ENCODE data around the gene RAP2B.

RAP2B gene

DNA sequence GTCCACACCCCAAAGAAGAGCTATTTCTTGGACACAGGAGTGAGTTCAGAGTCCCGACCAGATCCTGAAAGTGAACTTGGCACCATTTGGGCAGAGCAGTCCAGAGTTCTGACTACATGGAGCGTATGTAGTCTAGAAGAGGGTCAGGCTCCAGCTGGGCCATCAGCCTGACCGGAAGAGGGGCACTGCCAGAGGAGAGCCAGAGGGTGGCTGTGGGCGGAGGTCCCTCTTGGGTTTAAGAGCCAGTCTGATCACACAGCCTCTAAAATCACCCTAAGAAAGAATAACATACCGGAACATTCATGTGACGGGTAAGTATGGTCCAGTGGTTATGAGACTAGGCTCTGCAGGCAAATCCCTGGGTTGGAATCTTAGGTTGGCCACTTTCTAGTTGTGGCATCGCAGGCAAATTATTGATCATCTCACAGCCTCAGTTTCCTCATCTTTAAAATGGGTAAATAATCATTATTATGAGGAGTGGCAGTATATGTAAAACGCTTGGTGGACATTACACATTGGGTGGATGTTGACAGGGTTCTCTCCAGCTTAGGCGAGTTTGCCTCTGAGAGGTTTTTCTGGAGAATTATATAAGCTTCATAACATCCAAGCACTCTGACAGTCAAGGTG, 2.1 kb upstream of the RAP2B start:
- DNase-seq (ENCODE audit: insufficient read length, low spot score): no peak
- FAIRE-seq: no peak

DNA sequence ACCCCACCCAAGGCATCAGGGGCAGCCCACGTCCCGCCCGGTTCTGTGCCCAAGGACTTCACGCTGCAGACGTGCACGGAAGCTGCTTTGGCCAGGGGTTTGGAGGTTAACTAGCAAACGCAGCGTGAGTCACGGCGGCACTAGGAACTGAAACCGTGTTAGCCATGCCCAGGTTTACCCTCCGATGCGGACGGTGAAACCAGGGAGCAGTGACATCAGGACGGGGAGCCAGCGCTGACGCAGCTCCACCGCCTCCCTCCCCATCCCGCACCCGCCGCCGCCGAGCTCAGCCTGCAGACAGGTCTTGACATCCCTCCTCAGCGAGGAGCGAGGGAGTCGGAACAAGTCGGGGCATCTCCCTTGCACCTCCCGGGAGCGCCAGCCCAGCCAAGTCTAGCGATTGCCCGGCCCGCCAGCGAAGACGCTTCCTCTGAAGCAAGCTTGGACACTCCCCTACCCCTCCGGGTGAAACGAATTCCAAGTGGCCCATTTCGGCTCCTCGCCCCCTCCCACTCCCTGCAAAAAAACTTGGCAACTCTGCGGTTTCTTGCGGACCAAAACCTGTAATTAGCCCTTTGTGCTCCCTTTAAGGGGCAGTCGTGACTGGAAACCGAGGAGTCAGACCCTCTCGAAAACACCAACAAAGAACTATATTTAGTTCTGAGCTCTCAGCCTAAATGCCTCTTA, 1.4 kb upstream of the RAP2B start:
- peak; percentile 9 for FAIRE-seq
- peak; percentile 75 for DNase-seq (ENCODE audit: insufficient read length, low spot score)

DNA sequence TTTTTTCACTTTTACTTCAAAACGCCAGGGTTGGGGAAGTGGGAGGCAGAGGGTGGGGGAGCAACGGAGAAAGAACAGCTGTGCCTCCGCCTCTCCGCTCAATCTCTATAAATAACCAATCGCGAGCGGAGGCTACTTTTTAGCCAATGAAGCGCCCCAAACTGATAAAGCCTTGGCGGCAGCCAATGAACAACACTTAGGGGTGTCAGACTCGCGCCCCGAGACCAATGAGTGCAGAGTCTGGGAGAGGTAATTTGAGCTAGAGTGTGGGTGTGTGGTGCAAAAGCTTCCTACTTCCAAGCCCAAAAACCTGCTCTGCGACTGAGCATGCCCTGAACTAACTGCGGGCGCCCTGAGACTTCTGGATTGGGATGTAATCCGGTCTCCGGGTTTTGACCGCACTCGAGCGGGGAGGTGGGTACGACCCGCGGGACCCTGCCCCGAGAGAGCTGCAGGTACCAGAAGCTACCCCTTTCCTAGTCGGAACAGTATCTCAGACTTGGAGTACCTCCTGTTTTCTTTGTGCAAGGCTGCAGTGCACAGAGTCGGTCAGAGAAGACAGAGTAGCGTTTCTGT, 800 bp upstream of the RAP2B start:
- DNase-seq (ENCODE audit: insufficient read length, low spot score): peak; percentile 96
- FAIRE-seq: no peak

DNA sequence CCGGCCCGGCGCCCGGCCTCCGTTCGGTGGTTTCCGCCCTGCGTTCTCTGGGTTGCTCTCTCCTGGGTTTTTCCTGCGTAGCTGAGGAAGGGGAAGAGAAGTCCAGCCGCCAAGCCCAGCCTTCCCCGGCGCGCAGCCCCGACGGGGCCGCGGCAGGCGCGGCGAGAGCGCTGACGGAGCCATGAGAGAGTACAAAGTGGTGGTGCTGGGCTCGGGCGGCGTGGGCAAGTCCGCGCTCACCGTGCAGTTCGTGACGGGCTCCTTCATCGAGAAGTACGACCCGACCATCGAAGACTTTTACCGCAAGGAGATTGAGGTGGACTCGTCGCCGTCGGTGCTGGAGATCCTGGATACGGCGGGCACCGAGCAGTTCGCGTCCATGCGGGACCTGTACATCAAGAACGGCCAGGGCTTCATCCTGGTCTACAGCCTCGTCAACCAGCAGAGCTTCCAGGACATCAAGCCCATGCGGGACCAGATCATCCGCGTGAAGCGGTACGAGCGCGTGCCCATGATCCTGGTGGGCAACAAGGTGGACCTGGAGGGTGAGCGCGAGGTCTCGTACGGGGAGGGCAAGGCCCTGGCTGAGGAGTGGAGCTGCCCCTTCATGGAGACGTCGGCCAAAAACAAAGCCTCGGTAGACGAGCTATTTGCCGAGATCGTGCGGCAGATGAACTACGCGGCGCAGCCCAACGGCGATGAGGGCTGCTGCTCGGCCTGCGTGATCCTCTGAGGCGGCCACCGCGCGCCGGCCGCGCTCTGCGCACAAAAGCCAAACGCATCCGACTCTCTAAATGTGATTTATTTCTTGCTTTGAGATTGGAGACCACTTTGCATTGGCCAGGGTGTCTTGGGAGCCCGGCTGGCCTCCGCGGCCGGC, 727 bp downstream of the RAP2B start:
- no peak for DNase-seq (ENCODE audit: insufficient read length, low spot score)
- FAIRE-seq: no peak

DNA sequence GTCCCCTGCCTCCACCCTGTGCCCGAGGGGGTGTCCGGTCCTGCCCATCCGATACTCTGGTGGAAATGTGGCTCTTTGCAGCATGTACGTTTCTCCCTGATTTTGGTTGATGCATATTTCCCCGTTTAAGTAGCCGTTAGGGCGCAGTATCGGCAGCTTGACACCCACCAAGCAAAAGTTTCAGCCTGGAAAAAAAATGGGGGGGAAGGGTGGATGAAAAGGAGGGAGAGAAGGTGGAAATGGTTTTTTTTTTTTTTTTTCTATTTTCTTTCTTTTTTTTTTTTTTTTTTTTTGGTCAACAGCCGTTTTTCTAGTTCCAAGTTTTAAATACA, 1.3 kb downstream of the RAP2B start:
- DNase-seq (ENCODE audit: insufficient read length, low spot score) (no peak), FAIRE-seq (no peak)

DNA sequence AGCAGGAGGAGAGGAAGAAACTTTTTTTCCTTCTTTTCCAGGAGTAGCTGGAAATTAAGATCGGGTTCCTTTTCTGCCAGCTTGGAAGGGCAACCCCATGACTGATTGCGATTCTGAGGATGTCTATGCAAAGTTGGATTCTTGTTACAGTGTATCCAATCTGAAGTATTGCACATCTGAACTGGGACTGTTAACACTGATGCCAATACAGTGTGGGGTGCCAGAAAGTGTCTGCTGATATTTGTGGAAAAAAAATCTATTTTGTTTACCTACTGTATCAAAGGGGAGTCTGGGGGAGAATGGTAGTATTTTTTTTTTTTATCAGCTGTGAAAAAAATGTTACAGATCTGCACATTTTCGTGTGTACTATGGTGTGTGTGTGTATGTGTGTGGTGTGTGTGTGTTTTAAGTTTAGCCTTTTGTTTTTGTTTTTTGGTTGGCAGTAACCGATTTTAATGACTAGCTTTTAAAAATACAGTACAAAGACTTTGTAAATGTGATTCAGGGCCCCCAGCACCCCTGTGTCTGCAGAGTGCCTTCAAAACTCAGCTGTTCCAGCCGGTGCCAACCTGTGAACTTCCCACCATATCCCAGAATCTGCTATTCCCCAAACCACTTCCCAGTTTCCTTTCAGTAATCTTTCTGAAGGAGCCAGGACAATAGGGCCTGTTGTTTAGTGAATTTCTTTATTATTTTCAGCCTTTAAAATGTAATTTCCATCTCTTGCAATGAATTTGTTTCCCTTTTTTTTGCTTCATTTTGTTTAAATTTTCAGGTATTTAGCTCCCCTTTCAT, 1.9 kb downstream of the RAP2B start:
- FAIRE-seq (no peak), DNase-seq (ENCODE audit: insufficient read length, low spot score) (no peak)

DNA sequence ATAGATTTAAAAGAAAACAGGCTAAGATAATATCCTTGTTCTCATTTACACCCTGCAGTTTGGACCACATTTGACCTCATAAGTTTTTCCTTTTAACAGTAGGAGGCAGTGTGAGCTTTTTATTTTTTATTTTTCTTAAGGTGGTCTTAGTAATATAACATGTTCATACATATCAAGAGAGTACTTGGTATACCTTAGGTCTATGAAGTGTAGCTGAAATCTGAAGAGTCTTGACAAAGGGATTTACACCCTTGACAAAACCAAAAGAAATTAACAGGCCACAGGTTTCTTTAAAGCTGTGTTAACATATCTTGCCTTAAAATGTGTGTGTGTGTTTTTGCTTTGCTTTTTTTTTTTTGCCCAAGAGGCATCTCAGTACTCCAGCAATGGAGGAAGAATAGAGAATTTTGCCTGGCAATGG, 3.2 kb downstream of the RAP2B start:
- FAIRE-seq: no peak
- DNase-seq (ENCODE audit: insufficient read length, low spot score): no peak

DNA sequence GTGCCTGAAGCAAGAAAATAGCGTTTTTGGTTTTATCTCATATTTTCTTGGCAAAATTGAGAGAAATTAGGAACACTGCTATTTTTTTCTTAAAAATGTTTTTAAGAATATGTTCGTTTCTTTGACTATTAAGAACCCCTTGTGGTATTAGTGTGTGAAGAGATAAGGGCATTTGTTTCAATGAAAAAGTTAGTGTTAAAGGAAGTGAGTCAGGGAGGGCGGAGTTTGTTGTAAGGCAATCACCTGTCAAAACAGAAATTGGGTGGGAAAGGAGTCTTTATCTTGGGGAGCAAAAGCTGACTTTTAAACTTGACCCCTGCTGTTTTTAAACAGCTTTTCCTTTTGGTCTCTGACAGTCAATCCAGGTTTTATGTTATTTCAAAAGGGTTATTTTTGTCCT, 4.2 kb downstream of the RAP2B start:
- FAIRE-seq (no peak), DNase-seq (ENCODE audit: insufficient read length, low spot score) (no peak)

DNA sequence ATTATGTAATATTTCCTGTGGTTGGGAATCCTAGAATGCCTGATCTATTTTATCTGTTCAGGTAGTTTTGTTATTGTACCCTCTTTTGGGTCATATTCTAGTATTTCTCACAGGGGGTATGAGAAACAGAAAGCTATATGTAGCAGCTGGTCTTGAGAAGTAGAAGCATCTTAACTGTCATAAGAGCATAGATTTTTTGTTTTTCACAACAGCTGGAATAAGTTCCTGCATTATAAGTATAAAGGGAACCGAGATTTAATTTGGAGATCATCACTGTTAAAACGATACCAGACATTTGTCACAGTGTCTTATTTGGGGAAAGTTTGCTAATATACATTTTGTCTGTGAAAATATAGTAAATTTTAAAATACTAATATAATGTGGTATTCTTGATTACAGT, 4.8 kb downstream of the RAP2B start:
- DNase-seq (ENCODE audit: insufficient read length, low spot score) (no peak), FAIRE-seq (no peak)

DNA sequence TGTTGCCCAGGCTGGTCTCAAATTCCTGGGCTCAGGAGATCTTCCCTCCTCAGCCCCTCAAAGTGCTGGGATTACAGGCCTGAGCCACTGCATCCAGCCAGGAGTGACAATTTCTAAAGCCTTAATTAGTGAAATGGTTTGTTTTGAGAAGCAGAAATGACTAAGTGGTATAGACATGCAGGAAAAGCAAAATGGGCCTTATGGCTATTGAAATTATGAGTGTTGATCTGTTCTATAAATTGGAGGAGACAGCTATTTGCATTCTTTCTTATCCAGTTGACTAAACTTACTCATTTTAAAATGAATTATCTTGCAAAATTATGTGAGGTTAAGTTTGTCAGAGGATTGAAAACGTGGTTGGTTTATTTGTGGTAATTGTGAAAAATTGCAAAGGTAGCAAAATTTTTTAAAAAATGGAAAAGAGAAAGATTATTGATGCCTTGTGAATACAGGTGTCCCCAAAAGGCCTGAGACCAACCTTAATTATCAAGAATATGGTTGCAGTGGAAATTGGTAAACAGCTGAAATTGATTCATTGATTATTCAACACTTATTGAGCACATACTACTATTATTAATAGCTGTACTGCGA, 7.9 kb downstream of the RAP2B start:
- no peak for DNase-seq (ENCODE audit: insufficient read length, low spot score)
- no peak for FAIRE-seq

DNA sequence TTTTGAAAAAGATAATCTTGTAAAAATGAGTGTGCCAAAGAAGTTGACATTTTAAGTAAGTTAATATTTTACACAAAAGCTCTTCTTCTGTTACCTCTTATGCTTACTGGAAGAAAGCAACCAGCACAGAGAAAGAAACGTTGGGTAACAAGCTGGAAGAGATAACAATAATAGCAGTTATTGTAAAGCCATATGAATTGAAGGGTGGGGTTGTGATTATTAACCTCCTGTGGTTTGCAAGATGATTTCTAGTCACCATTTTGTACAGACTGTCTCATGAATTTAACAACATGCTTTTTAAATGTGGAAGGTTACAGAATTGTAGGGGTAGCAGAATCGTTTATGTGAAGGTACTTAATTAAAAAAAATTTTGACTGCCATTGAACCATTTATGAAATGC, 9.2 kb downstream of the RAP2B start:
- no peak for FAIRE-seq

DNA sequence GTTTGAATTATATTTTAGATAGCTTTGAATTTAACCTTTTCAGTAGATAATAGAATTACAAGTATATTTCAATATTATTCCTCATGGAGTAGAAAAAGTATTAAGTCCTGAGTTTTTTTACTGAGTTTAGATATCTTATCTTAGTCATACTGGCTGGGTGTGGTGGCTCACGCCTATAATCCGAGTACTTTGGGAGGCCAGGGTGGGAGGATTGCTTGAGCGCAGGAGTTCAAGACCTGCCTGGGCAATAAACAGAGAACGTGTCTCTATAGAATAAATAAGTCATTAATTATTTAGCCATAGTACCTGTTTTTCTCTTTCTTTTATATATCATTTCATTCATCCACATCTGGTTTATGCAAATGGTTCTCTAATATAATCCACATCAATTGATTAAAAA, 9.9 kb downstream of the RAP2B start:
- DNase-seq (ENCODE audit: insufficient read length, low spot score): no peak

More for the DNA sequence above, 9.2 kb downstream of the RAP2B start:
- DNase-seq (ENCODE audit: insufficient read length, low spot score): no peak

DNA sequence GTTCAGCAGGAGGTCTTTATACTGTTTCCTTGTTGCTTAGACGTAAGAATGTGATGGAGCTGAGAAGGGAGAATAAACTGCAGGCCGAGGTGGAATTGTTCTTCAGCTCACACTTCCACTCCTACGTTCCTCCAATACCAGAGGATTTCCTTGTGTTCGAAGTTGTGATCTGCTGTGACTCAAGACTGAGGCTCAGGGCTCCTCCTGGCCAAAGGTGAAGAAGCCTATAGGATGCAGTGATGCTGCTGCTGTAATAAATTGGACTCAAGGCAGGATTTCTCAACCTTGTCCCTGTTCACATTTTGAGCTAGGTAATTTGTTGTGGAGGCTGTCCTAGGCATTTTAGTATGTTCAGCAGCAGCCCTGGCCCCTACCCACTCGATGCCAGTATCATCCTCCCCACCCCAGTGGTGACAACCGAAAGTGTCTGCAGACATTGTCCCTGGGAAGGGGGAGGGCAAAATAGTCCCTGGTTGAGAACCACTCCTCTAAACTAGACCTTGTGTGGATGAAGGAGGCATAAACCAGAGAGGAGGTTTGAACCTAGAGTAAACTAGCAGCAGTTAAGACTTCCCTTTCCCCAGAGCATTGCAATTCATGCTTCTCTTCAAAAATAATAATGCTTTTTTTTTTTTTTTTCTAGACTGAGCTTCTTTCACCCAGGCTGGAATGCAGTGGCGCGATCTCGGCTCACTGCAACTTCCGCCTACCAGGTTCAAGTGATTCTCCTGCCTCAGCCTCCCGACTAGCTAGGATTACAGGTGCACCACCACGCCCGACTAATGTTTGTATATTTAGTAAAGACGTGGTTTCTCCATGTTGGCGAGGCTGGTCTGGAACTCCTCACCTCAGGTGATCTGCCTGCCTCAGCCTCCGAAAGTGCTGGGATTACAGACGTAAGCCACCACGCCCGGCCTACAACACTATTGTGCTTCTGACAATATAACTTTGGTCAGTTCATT, 11.1 kb downstream of the RAP2B start:
- FAIRE-seq (no peak), DNase-seq (ENCODE audit: insufficient read length, low spot score) (no peak)

More for the DNA sequence above, 9.9 kb downstream of the RAP2B start:
- FAIRE-seq: no peak

DNA sequence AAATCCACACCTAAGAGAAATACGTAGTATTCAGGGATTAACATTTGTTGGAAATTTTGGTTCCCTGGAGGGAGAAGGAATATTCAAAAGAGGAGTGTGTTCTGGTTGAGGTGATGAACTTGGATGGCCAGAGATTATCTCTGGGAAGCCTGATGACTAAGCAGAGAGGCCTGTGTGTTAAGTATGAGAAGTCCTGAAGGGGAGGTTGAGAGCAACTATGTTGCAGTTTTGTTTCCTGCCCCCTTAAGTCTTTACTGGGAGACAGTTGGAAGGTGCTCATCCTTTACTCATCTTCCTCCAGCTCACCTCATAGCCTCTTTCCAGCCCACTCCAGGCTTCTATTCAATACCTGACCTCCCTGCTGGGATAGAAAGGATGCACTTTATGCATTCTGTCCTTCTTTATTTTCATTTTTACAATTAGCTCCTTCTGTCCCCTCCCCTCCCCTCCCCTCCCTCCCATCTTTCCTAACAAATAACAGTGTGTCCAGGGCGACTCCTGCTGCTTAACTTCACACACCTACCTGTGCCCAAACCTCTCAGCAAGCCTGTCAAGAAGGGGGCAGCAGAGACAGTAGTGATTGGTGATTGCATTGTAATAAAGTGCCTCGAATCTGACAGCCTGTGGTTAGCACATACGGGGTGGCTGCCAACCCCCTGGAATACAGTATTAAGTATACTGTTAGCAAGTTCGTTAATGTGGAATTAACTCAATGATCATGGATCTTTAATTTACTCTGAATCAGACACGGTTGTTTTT, 11.9 kb downstream of the RAP2B start:
- DNase-seq (ENCODE audit: insufficient read length, low spot score): no peak
- FAIRE-seq: peak; percentile 36

DNA sequence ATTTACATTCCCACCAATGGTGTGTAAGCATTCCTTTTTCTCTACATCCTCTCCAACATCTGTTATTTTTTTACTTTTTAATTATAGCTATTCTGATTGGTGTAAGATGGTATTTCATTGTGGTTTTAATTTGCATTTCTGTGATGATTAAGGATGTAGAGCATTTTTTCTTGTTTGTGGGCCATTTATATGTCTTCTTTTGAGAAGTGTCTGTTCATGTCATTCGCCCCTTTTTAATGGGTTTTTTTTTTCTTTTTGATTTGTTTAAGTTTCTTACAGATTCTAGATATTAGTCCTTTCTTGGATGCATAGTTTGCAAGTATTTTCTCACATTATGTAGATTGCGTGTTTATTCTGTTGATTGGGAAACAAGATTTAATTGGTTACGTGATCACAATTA, 14.2 kb downstream of the RAP2B start:
- no peak for DNase-seq (ENCODE audit: insufficient read length, low spot score)
- no peak for FAIRE-seq

DNA sequence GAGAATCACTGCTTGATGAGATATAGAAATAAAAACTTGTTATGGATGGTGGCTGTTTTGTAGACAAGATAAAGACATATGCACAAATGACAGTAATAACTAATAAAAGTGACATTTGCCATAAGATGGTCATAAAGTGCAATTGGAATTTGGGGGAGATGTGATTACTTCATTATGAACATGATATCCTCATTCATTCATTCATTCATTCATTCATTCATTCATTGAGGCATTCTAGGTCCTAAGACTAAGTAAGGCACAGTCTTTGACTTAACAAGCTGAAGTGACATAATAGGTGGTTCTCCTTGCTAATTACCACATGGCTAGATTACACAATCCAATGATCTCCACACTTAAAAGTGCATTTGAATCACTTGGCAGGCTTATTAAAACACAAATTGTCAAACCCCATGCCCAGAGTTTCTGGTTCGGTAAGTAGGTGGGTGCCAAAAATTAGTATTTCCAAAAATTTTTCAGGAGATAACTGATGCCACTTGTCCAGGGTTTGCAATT, 18.9 kb downstream of the RAP2B start:
- FAIRE-seq: no peak
- DNase-seq (ENCODE audit: insufficient read length, low spot score): no peak

DNA sequence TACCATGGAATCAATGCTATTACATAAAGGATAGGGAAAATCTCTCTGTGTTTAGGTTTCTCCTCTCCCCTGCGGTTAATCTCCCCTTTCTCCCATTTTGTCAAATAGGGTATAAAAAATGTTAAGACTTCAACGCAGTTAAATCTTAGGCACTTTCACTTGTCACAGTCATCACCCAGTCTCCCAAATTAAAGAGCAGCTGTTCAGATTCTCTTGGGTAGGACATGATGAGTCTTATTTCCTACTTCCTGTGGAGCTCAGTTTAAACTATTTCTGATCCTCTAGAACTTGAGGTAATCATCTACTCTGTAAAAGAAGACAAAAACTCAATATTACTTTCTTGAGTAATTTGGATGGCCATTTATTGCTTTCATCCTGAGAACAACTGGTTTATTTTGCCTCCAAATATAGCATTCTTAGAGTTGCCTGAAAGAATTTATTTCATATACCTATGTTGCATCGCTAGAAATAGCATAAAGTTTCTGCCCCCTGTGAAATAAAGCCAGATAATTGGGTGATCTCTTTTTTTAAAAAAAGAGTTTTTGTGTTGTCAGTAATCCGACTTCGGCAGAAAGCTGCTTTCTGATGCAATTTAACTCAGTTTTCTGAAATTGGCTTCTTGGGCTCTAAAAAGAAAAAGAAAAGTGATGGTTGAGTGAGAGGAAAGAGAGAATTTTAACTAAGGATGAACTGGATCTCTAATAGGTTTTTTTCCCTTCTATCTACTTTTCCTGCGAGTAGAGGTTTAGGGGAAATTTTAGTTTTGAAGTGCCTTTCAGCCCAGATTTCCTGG, 20.7 kb downstream of the RAP2B start:
- DNase-seq (ENCODE audit: insufficient read length, low spot score) (no peak), FAIRE-seq (no peak)

All from HTR-8/SVneo (cell line).